DOHH2 (cell line): ENCODE results near the gene RAB3B.

Experiments used
- EZH2phosphoT487 ChIP-seq: fragments of 200-600 bp; sonication (generic); IDR thresholded peaks from 2 replicates; pipeline ENCODE4 v1.6.1; 2017; ENCODE audit warnings: borderline replicate concordance, mild to moderate bottlenecking, antibody characterized with exemption, low read length, moderate library complexity, mixed read lengths
- TF ChIP-seq, protein P1 (sequence below): fragments of 200-600 bp; sonication (generic); IDR thresholded peaks from one replicate; pipeline ENCODE4 v1.5.1; 2014; ENCODE audit warnings: antibody characterized with exemption, mild to moderate bottlenecking, low read depth, low read length; ENCODE audit not compliant: poor library complexity, severe bottlenecking

DNA sequence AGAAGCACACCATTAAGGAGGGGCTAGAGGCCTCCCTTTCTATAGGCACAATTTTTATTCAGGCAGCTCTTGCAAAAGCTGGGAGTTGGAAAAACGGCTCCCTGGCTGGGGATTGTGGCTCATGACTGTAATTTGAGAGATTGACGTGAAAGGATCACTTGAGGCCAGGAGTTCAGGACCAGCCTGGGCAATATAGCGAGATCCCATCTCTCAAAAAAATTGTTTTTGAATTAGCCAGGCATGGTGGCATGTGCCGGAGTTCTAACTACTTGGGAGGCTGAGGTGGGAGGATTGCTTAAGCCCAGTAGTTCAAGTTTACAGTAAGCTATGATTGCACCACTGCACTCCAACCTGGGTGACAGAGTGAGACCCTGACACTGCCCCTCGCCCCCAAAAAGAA, 88.0 kb downstream of the RAB3B start:
- TF ChIP-seq, protein P1, sequence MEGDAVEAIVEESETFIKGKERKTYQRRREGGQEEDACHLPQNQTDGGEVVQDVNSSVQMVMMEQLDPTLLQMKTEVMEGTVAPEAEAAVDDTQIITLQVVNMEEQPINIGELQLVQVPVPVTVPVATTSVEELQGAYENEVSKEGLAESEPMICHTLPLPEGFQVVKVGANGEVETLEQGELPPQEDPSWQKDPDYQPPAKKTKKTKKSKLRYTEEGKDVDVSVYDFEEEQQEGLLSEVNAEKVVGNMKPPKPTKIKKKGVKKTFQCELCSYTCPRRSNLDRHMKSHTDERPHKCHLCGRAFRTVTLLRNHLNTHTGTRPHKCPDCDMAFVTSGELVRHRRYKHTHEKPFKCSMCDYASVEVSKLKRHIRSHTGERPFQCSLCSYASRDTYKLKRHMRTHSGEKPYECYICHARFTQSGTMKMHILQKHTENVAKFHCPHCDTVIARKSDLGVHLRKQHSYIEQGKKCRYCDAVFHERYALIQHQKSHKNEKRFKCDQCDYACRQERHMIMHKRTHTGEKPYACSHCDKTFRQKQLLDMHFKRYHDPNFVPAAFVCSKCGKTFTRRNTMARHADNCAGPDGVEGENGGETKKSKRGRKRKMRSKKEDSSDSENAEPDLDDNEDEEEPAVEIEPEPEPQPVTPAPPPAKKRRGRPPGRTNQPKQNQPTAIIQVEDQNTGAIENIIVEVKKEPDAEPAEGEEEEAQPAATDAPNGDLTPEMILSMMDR, result no peak
- no peak for TF ChIP-seq EZH2phosphoT487
